GM19193 (cell line): ENCODE results near the gene ELOA.
A peak's percentile ranks its signal among the peaks of the same experiment; 100 is the strongest.

ENCODE experiments used
- POLR2A ChIP-seq: IDR thresholded peaks from 4 replicates; pipeline ENCODE4 v1.6.1; 2011; ENCODE audit not compliant: insufficient read depth, insufficient read length; ENCODE audit errors: extremely low read depth

Gene ELOA

GRCh38 chr1:23722652-23723051, 20.6 kb upstream of the ELOA start:
- peak; percentile 25 for TF ChIP-seq POLR2A

- no peak for TF ChIP-seq POLR2A
Observed at GRCh38 chr1:23726686-23727085, 16.6 kb upstream of the ELOA start.

GRCh38 chr1:23727362-23727811, 15.9 kb upstream of the ELOA start:
- peak; percentile 38 for TF ChIP-seq POLR2A

- no peak for TF ChIP-seq POLR2A
Observed at GRCh38 chr1:23732363-23733224, 10.7 kb upstream of the ELOA start.

- no peak for TF ChIP-seq POLR2A
Observed at GRCh38 chr1:23736437-23737134, 6.7 kb upstream of the ELOA start.

GRCh38 chr1:23741609-23742008, 1.7 kb upstream of the ELOA start:
- no peak for TF ChIP-seq POLR2A

GRCh38 chr1:23742670-23743286, 493 bp upstream of the ELOA start:
- no peak for TF ChIP-seq POLR2A

- TF ChIP-seq POLR2A: no peak
Observed at GRCh38 chr1:23745515-23745914, 2.2 kb downstream of the ELOA start.

- TF ChIP-seq POLR2A: no peak
Observed at GRCh38 chr1:23748016-23748415, 4.7 kb downstream of the ELOA start.

- TF ChIP-seq POLR2A: no peak
Observed at GRCh38 chr1:23751050-23751814, 8.0 kb downstream of the ELOA start.

- TF ChIP-seq POLR2A: no peak
Observed at GRCh38 chr1:23751815-23752200, 8.5 kb downstream of the ELOA start.

- TF ChIP-seq POLR2A: no peak
Observed at GRCh38 chr1:23752909-23753308, 9.6 kb downstream of the ELOA start.

GRCh38 chr1:23756676-23757075, 13.4 kb downstream of the ELOA start:
- TF ChIP-seq POLR2A: no peak

GRCh38 chr1:23757812-23758211, 14.5 kb downstream of the ELOA start:
- no peak for TF ChIP-seq POLR2A

- no peak for TF ChIP-seq POLR2A
Observed at GRCh38 chr1:23759277-23759676, 16.0 kb downstream of the ELOA start.
